Gastroesophageal sphincter (tissue), 3 donors: ENCODE data around the gene SGTA.

ENCODE experiments used
- CTCF ChIP-seq, 4 experiments: fragments of 200-600 bp in 2 of 4; fragments of 450-650 bp in 2 of 4; sonication (generic) in 1 of 4; IDR thresholded peaks; one replicate each; pipeline ENCODE4 v1.5.1; 2017 to 2019; ENCODE audit warnings: antibody characterized with exemption in 4 of 4, mild to moderate bottlenecking in 2 of 4, moderate library complexity in 2 of 4
- POLR2AphosphoS5 ChIP-seq: sonication (generic); formaldehyde crosslinking; IDR thresholded peaks from one replicate; pipeline ENCODE4 v1.6.1; 2017; ENCODE audit warnings: antibody characterized with exemption

GRCh38 chr19:2775556-2776430 is 7.3 kb downstream of the SGTA start:
- TF ChIP-seq CTCF (IDR thresholded peaks at IDR 0.05) (no peak), POLR2AphosphoS5 (no peak)
